ENCODE results near the gene NDUFA6. TPM values are rescaled to one million over a fixed set of nuclear protein-coding genes. Genes with fewer than 3 reads are reported as not detected.
A peak's percentile ranks its signal among the peaks of the same experiment; 100 is the strongest.
"Not testable (repeated sequence)": the region's sequence is repeated elsewhere in the genome, so short reads cannot be mapped to it uniquely, and the experiment has no call there.

NDUFA6 gene
- polyA plus RNA-seq, 3 donors, result 102 to 118 (median 103) TPM

GRCh38 chr22:42074846-42075676, 15.5 kb downstream of the NDUFA6 start:
- no peak for DNase-seq

GRCh38 chr22:42074132-42074811, 16.3 kb downstream of the NDUFA6 start, which contains the start of gene PHETA2:
TSS of gene PHETA2 (plus strand) at chr22:42074248. CDS start at chr22:42077294, 3,046 bp downstream.
- peak; percentile 40 for DNase-seq

- DNase-seq, result no peak
These were observed 16.9 kb downstream of the NDUFA6 start for GRCh38 chr22:42073621-42074041.

GRCh38 chr22:42072606-42073330, 17.8 kb downstream of the NDUFA6 start:
- no peak for DNase-seq

- DNase-seq, result not testable (repeated sequence)
These were observed 19.1 kb downstream of the NDUFA6 start for GRCh38 chr22:42071508-42071907.

GRCh38 chr22:42070517-42071422, 19.8 kb downstream of the NDUFA6 start, which contains the start of gene NAGA:
TSS of gene NAGA (minus strand) at chr22:42070812. CDS start at chr22:42070297, 515 bp downstream.
- DNase-seq, result peak; percentile 95

- DNase-seq, result no peak
These were observed 20.6 kb downstream of the NDUFA6 start for GRCh38 chr22:42069801-42070516.

GRCh38 chr22:42068291-42068690, 22.3 kb downstream of the NDUFA6 start:
- no peak for DNase-seq

GRCh38 chr22:42067671-42068251, 22.8 kb downstream of the NDUFA6 start:
- DNase-seq, result no peak

GRCh38 chr22:42066937-42067336, 23.6 kb downstream of the NDUFA6 start:
- no peak for DNase-seq

GRCh38 chr22:42066126-42066761, 24.3 kb downstream of the NDUFA6 start:
- no peak for DNase-seq

- no peak for DNase-seq
These were observed 25.0 kb downstream of the NDUFA6 start for GRCh38 chr22:42065438-42066125.

- no peak for DNase-seq
These were observed 25.9 kb downstream of the NDUFA6 start for GRCh38 chr22:42064629-42065028.

GRCh38 chr22:42062506-42063170, 27.9 kb downstream of the NDUFA6 start:
- DNase-seq, result no peak

- DNase-seq, result no peak
These were observed 29.5 kb downstream of the NDUFA6 start for GRCh38 chr22:42061041-42061440.

- DNase-seq, result no peak
These were observed 30.1 kb downstream of the NDUFA6 start for GRCh38 chr22:42060489-42060888.

GRCh38 chr22:42056757-42057511, 33.6 kb downstream of the NDUFA6 start:
- DNase-seq, result no peak

GRCh38 chr22:42052765-42053164, 37.8 kb downstream of the NDUFA6 start:
- DNase-seq, result no peak
